ENCODE data around the gene LYRM4. TPM values are rescaled to one million over a fixed set of nuclear protein-coding genes. Genes with fewer than 3 reads are reported as not detected.

LYRM4 gene
- total RNA-seq, 4 donors from 2014 or later: 9.2 to 28.2 (median 14.2) TPM

DNA sequence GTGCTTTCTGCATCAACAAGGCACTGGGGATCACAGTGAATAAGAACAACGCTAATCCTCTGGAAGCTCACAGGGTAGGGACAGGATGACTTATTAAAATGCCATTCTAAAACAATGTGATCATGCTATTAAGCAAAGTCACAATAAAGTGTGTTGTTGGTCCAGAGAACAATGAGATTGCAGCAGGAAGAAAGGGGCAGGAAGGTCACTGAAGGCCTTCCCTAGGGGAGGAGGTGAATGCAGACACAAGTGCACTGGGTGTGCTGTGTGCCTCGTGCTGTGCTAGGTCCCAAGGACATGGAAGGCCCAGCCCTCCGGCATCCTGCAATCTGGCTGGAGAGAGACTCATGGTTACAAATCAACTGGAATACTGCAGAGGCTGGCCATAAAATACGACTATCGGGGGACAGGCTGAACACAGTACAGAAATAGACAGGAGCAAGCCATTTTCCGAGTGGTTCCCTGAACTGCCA is 55.7 kb downstream of the LYRM4 start:
- Histone ChIP-seq H3K27ac (peak overlapping the region in 3 of 4 donors; percentile 67 to 72 (median 72)), H3K4me1 (peaks cover 11 to 60% (median 27%) of the 10 kb centered on the region in 3 donors), H3K4me3 (no peak overlapping the region), H3K27me3 (no peaks in the 10 kb centered on the region), H3K9me3 (no peaks in the 10 kb centered on the region), H3K36me3 (no peaks in the 10 kb centered on the region)
- TF ChIP-seq POLR2A (IDR thresholded peaks at IDR 0.05): no peak
- TF ChIP-seq, protein P1, sequence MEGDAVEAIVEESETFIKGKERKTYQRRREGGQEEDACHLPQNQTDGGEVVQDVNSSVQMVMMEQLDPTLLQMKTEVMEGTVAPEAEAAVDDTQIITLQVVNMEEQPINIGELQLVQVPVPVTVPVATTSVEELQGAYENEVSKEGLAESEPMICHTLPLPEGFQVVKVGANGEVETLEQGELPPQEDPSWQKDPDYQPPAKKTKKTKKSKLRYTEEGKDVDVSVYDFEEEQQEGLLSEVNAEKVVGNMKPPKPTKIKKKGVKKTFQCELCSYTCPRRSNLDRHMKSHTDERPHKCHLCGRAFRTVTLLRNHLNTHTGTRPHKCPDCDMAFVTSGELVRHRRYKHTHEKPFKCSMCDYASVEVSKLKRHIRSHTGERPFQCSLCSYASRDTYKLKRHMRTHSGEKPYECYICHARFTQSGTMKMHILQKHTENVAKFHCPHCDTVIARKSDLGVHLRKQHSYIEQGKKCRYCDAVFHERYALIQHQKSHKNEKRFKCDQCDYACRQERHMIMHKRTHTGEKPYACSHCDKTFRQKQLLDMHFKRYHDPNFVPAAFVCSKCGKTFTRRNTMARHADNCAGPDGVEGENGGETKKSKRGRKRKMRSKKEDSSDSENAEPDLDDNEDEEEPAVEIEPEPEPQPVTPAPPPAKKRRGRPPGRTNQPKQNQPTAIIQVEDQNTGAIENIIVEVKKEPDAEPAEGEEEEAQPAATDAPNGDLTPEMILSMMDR (IDR thresholded peaks at IDR 0.05): no peak
- WGBS, 2 donors: 57 to 73% methylated on average over 6 of the region's 6 CpGs
- DNase-seq: no peak
- intact Hi-C loops (cut with DNase I): no loop called here

- H3K4me3 ChIP-seq: no peak overlapping the region
- H3K27me3 ChIP-seq: no peaks in the 10 kb centered on the region
- H3K27ac ChIP-seq: peak overlapping the region; percentile 43 to 72 (median 63)
- no peaks in the 10 kb centered on the region for H3K9me3 ChIP-seq
- peaks cover 11 to 60% (median 27%) of the 10 kb centered on the region in 3 donors for H3K4me1 ChIP-seq
- 39 to 49% methylated on average over 4 of the region's 4 CpGs for WGBS, 2 donors
- DNase-seq: no peak
- no peaks in the 10 kb centered on the region for H3K36me3 ChIP-seq
- no peak for TF ChIP-seq POLR2A (IDR thresholded peaks at IDR 0.05)
- TF ChIP-seq, protein P1 (IDR thresholded peaks at IDR 0.05): no peak
- intact Hi-C loops (cut with DNase I): no loop called here
These were observed 56.4 kb downstream of the LYRM4 start for GRCh38 chr6:5204376-5204775.

- peaks cover 11 to 60% (median 27%) of the 10 kb centered on the region in 3 donors for H3K4me1 ChIP-seq
- 27 to 67% methylated on average over 9 to 10 of the region's 10 CpGs for WGBS, 2 donors
- no peaks in the 10 kb centered on the region for H3K9me3 ChIP-seq
- H3K27me3 ChIP-seq: no peaks in the 10 kb centered on the region
- intact Hi-C loops (cut with DNase I): no loop called here
- H3K27ac ChIP-seq: peak overlapping the region; percentile 43 to 72 (median 63)
- H3K4me3 ChIP-seq: no peak overlapping the region
- no peak for TF ChIP-seq POLR2A (IDR thresholded peaks at IDR 0.05)
- TF ChIP-seq, protein P1 (IDR thresholded peaks at IDR 0.05): no peak
- no peaks in the 10 kb centered on the region for H3K36me3 ChIP-seq
- DNase-seq: no peak
These were observed 57.2 kb downstream of the LYRM4 start for GRCh38 chr6:5203546-5203945.

- Histone ChIP-seq H3K27me3 (no peaks in the 10 kb centered on the region), H3K36me3 (no peaks in the 10 kb centered on the region), H3K4me3 (no peak overlapping the region), H3K4me1 (peaks cover 11 to 60% (median 27%) of the 10 kb centered on the region in 3 donors), H3K9me3 (no peaks in the 10 kb centered on the region), H3K27ac (no peak overlapping the region)
- 73 to 76% methylated on average over 7 of the region's 7 CpGs for WGBS, 2 donors
- TF ChIP-seq, protein P1 (IDR thresholded peaks at IDR 0.05): no peak
- no peak for TF ChIP-seq POLR2A (IDR thresholded peaks at IDR 0.05)
- DNase-seq: no peak
- intact Hi-C loops (cut with DNase I): no loop called here
These were observed 57.8 kb downstream of the LYRM4 start for GRCh38 chr6:5202941-5203340.

DNA sequence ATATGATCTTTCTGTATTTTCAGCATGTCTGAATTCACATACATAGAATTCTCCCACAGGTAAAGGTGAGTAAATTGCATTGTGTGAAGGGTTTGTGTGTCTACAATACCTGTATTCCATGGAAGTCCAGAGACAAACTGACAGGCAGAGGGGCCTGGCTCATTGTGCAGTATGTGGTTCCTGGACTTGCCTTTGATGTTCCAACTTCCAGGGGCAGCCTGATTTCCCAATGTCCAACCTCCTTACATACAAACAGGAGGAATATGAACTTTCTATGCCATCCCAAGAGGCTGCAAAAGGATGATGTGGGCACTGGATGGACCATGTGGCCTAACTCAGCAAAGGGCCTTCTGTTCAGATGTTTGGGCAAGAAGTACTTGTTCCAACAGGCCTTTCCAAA is 58.5 kb downstream of the LYRM4 start:
- no peaks in the 10 kb centered on the region for H3K9me3 ChIP-seq
- H3K4me3 ChIP-seq: no peak overlapping the region
- no peak for DNase-seq
- intact Hi-C loops (cut with DNase I): no loop called here
- no peaks in the 10 kb centered on the region for H3K36me3 ChIP-seq
- TF ChIP-seq POLR2A (IDR thresholded peaks at IDR 0.05): no peak
- TF ChIP-seq, protein P1 (IDR thresholded peaks at IDR 0.05): no peak
- peaks cover 11 to 52% (median 27%) of the 10 kb centered on the region in 3 donors for H3K4me1 ChIP-seq
- H3K27ac ChIP-seq: no peak overlapping the region
- H3K27me3 ChIP-seq: no peaks in the 10 kb centered on the region

All from esophagus squamous epithelium (tissue), 5 donors.